ENCODE measurements around the gene SLK.

- TF ChIP-seq, protein P1, sequence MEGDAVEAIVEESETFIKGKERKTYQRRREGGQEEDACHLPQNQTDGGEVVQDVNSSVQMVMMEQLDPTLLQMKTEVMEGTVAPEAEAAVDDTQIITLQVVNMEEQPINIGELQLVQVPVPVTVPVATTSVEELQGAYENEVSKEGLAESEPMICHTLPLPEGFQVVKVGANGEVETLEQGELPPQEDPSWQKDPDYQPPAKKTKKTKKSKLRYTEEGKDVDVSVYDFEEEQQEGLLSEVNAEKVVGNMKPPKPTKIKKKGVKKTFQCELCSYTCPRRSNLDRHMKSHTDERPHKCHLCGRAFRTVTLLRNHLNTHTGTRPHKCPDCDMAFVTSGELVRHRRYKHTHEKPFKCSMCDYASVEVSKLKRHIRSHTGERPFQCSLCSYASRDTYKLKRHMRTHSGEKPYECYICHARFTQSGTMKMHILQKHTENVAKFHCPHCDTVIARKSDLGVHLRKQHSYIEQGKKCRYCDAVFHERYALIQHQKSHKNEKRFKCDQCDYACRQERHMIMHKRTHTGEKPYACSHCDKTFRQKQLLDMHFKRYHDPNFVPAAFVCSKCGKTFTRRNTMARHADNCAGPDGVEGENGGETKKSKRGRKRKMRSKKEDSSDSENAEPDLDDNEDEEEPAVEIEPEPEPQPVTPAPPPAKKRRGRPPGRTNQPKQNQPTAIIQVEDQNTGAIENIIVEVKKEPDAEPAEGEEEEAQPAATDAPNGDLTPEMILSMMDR (conservative IDR thresholded peaks at IDR 0.05; ENCODE audit: low read depth, low read length): no peak
- no peak for TF ChIP-seq EZH2 (IDR thresholded peaks at IDR 0.05; ENCODE audit: borderline replicate concordance, low read depth, low read length, poor library complexity, severe bottlenecking)
These were observed 23.6 kb downstream of the SLK start for GRCh38 chr10:103990531-103990930.
